Stomach (tissue), 4 donors: ENCODE measurements around the gene PPP1R2.
"Not testable (repeated sequence)": the region's sequence is repeated elsewhere in the genome, so short reads cannot be mapped to it uniquely, and the experiment has no call there.

Experiments
- EP300 ChIP-seq: sonication (generic); formaldehyde crosslinking; IDR thresholded peaks from one replicate; pipeline ENCODE4 v1.6.1; 2017; ENCODE audit warnings: antibody characterized with exemption
- POLR2A ChIP-seq, 4 donors: fragments of 450-650 bp; IDR thresholded peaks; one replicate each; pipeline ENCODE4 v1.6.1; 2016; ENCODE audit warnings: antibody characterized with exemption in 4 of 4, control low read depth in 2 of 4, mild to moderate bottlenecking in 1 of 4, moderate library complexity in 1 of 4
- POLR2AphosphoS5 ChIP-seq, 3 donors: sonication (generic); formaldehyde crosslinking; IDR thresholded peaks; one replicate each; pipeline ENCODE4 v1.6.1; 2016; ENCODE audit warnings: antibody characterized with exemption in 3 of 3
- TF ChIP-seq, protein P1 (sequence below), 7 experiments: fragments of 450-650 bp in 4 of 7; fragments of 200-600 bp in 3 of 7; sonication (generic) in 3 of 7; IDR thresholded peaks; one replicate each; pipeline ENCODE4 v1.5.1; 2016 to 2019; ENCODE audit warnings: antibody characterized with exemption in 7 of 7, control low read depth in 2 of 7, mild to moderate bottlenecking in 1 of 7

DNA sequence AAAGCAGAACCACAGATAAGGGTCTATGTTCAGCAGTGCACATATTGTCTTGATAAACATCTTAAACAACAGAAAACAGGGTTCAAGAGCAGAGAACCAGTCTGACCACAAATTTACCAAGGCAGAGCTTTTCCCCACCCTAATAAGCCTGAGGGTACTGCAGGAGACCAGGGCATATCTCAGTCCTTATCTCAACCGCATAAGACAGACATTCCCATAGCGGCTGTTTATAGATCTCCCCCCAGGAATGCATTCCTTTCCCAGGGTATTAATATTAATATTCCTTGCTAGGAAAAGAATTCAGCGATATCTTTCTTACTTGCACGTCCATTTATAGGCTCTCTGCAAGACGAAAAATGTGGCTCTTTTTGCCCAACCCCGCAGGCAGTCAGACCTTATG lies 46.7 kb upstream of the PPP1R2 start:
- TF ChIP-seq, protein P1, sequence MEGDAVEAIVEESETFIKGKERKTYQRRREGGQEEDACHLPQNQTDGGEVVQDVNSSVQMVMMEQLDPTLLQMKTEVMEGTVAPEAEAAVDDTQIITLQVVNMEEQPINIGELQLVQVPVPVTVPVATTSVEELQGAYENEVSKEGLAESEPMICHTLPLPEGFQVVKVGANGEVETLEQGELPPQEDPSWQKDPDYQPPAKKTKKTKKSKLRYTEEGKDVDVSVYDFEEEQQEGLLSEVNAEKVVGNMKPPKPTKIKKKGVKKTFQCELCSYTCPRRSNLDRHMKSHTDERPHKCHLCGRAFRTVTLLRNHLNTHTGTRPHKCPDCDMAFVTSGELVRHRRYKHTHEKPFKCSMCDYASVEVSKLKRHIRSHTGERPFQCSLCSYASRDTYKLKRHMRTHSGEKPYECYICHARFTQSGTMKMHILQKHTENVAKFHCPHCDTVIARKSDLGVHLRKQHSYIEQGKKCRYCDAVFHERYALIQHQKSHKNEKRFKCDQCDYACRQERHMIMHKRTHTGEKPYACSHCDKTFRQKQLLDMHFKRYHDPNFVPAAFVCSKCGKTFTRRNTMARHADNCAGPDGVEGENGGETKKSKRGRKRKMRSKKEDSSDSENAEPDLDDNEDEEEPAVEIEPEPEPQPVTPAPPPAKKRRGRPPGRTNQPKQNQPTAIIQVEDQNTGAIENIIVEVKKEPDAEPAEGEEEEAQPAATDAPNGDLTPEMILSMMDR (IDR thresholded peaks at IDR 0.05) = not testable (repeated sequence)
- not testable (repeated sequence) for TF ChIP-seq POLR2A (IDR thresholded peaks at IDR 0.05); POLR2AphosphoS5 (IDR thresholded peaks at IDR 0.05); EP300
